HEK293T (cell line): Measurements from ENCODE around the gene NUDT5.

Experiments
- CTCF ChIA-PET: fragments of 350-600 bp; formaldehyde crosslinking; extraction: SDS; loops from one replicate; lab custom pipeline; 2021; ENCODE audit warnings: antibody characterized with exemption, inconsistent platforms; lab: Yijun Ruan, JAX
- POLR2A ChIA-PET: fragments of 350-600 bp; formaldehyde crosslinking; extraction: SDS; loops from one replicate; lab custom pipeline; 2020; ENCODE audit warnings: antibody characterized with exemption, inconsistent platforms; lab: Yijun Ruan, JAX
- DNase-seq: peaks from one replicate; pipeline ENCODE4 v3.0.0; 2012; ENCODE audit warnings: mixed read lengths; ENCODE audit errors: extremely low spot score
- ARNT ChIP-seq: fragments of 450-650 bp; IDR thresholded peaks from 2 replicates; pipeline ENCODE4 v1.6.1; 2017; ENCODE audit warnings: mild to moderate bottlenecking
- BHLHE40 ChIP-seq: fragments of 450-650 bp; IDR thresholded peaks from 2 replicates; pipeline ENCODE4 v1.6.1; 2016; ENCODE audit warnings: mild to moderate bottlenecking, moderate library complexity, borderline replicate concordance
- CTBP1 ChIP-seq: fragments of 450-650 bp; IDR thresholded peaks from 2 replicates; pipeline ENCODE4 v1.6.1; 2016; ENCODE audit warnings: borderline replicate concordance
- ELF4 ChIP-seq: fragments of 450-650 bp; IDR thresholded peaks from 2 replicates; pipeline ENCODE4 v1.6.1; 2017; ENCODE audit warnings: antibody characterized with exemption
- FOXA1 ChIP-seq: fragments of 450-650 bp; IDR thresholded peaks from 2 replicates; pipeline ENCODE4 v1.6.1; 2016; ENCODE audit warnings: mild to moderate bottlenecking
- FOXK2 ChIP-seq: fragments of 450-650 bp; IDR thresholded peaks from 2 replicates; pipeline ENCODE4 v1.6.1; 2016; ENCODE audit warnings: mild to moderate bottlenecking
- FOXM1 ChIP-seq: fragments of 450-650 bp; IDR thresholded peaks from 2 replicates; pipeline ENCODE4 v1.6.1; 2017; ENCODE audit warnings: mild to moderate bottlenecking, borderline replicate concordance
- HDGF ChIP-seq: fragments of 450-650 bp; IDR thresholded peaks from 2 replicates; pipeline ENCODE4 v1.6.1; 2017; ENCODE audit warnings: antibody characterized with exemption, borderline replicate concordance
- L3MBTL2 ChIP-seq: fragments of 450-650 bp; conservative IDR thresholded peaks from 2 replicates; pipeline ENCODE4 v1.6.1; 2016; ENCODE audit warnings: mild to moderate bottlenecking
- LEF1 ChIP-seq: fragments of 450-650 bp; IDR thresholded peaks from 2 replicates; pipeline ENCODE4 v1.6.1; 2017; ENCODE audit warnings: mild to moderate bottlenecking, borderline replicate concordance
- NFRKB ChIP-seq: fragments of 450-650 bp; IDR thresholded peaks from 2 replicates; pipeline ENCODE4 v1.6.1; 2016; ENCODE audit warnings: mild to moderate bottlenecking, moderate library complexity
- PKNOX1 ChIP-seq: fragments of 450-650 bp; IDR thresholded peaks from 2 replicates; pipeline ENCODE4 v1.6.1; 2016
- SP1 ChIP-seq: fragments of 450-650 bp; IDR thresholded peaks from 2 replicates; pipeline ENCODE4 v1.6.1; 2017
- SUZ12 ChIP-seq: fragments of 450-650 bp; IDR thresholded peaks from 2 replicates; pipeline ENCODE4 v1.6.1; 2016; ENCODE audit warnings: mild to moderate bottlenecking
- TARDBP ChIP-seq: fragments of 450-650 bp; IDR thresholded peaks from 2 replicates; pipeline ENCODE4 v1.6.1; 2016
- ZNF384 ChIP-seq: fragments of 450-650 bp; IDR thresholded peaks from 2 replicates; pipeline ENCODE4 v1.6.1; 2016

The NUDT5 gene

GRCh38 chr10:12164085-12164484, 31.6 kb downstream of the NUDT5 start:
- TF ChIP-seq FOXA1 (no peak), CTBP1 (no peak), ZNF384 (no peak), SUZ12 (no peak), NFRKB (no peak), TARDBP (no peak), FOXK2 (no peak), LEF1 (no peak), PKNOX1 (no peak), L3MBTL2 (no peak)
- CTCF ChIA-PET, result no interaction called here
- DNase-seq, result no peak
- POLR2A ChIA-PET, result no interaction called here

- TF ChIP-seq HDGF (no peak), NFRKB (no peak), SP1 (no peak), FOXM1 (no peak), TARDBP (no peak), ARNT (no peak), BHLHE40 (no peak), ELF4 (no peak), FOXA1 (no peak), L3MBTL2 (no peak), FOXK2 (no peak), SUZ12 (no peak), PKNOX1 (no peak)
- POLR2A ChIA-PET, result no interaction called here
- no peak for DNase-seq
- CTCF ChIA-PET, result no interaction called here
Measured at GRCh38 chr10:12162927-12163326, 32.8 kb downstream of the NUDT5 start.

- TF ChIP-seq FOXM1, result no peak
- TF ChIP-seq L3MBTL2, result no peak
- no peak for TF ChIP-seq SUZ12
- TF ChIP-seq ELF4, result no peak
- POLR2A ChIA-PET, result no interaction called here
- DNase-seq, result no peak
- CTCF ChIA-PET, result no interaction called here
Measured at GRCh38 chr10:12160664-12161063, 35.0 kb downstream of the NUDT5 start.

- ChIA-PET POLR2A (no interaction called here), CTCF (interaction anchor here (0.8 kb wide), 1 partner anchor 11 kb away, joined by 3 read pairs; no protein-coding TSS in a partner anchor)
- no peak for DNase-seq
- TF ChIP-seq BHLHE40 (no peak), HDGF (no peak), NFRKB (no peak), PKNOX1 (no peak), FOXK2 (no peak), SP1 (no peak), FOXM1 (no peak), SUZ12 (no peak), LEF1 (no peak), FOXA1 (no peak), ELF4 (no peak)
Measured at GRCh38 chr10:12158111-12158510, 37.6 kb downstream of the NUDT5 start.

GRCh38 chr10:12156367-12157123, 39.1 kb downstream of the NUDT5 start:
- ChIA-PET CTCF (no interaction called here), POLR2A (no interaction called here)
- DNase-seq, result no peak
- TF ChIP-seq FOXA1, result no peak
- no peak for TF ChIP-seq HDGF
- TF ChIP-seq ARNT, result no peak
- TF ChIP-seq SUZ12, result no peak
- TF ChIP-seq BHLHE40, result no peak
- TF ChIP-seq CTBP1, result no peak
- TF ChIP-seq ELF4, result no peak
- no peak for TF ChIP-seq FOXM1
- no peak for TF ChIP-seq TARDBP
- TF ChIP-seq L3MBTL2, result no peak
- no peak for TF ChIP-seq NFRKB
- no peak for TF ChIP-seq PKNOX1
- TF ChIP-seq LEF1, result no peak
- no peak for TF ChIP-seq ZNF384
- no peak for TF ChIP-seq SP1
- no peak for TF ChIP-seq FOXK2

- DNase-seq, result no peak
- ChIA-PET CTCF (no interaction called here), POLR2A (no interaction called here)
- TF ChIP-seq LEF1 (no peak), TARDBP (no peak), L3MBTL2 (no peak), ZNF384 (no peak), FOXA1 (no peak), HDGF (no peak), ARNT (no peak), BHLHE40 (no peak), CTBP1 (no peak), PKNOX1 (no peak), NFRKB (no peak), SP1 (no peak), FOXM1 (no peak), FOXK2 (no peak), SUZ12 (no peak), ELF4 (no peak)
Measured at GRCh38 chr10:12154516-12154915, 41.2 kb downstream of the NUDT5 start.
